Testis (tissue), 2 donors: ENCODE measurements around the gene C2CD4B.

Source experiments
- CTCF ChIP-seq, 3 experiments: fragments of 450-650 bp in 2 of 3; fragments of 200-600 bp in 1 of 3; sonication (generic) in 1 of 3; IDR thresholded peaks; one replicate each; pipeline ENCODE4 v1.5.1; 2016 to 2019; ENCODE audit warnings: antibody characterized with exemption in 3 of 3, mild to moderate bottlenecking in 2 of 3, moderate library complexity in 1 of 3
- POLR2A ChIP-seq: fragments of 450-650 bp; IDR thresholded peaks from one replicate; pipeline ENCODE4 v1.6.1; 2017; ENCODE audit warnings: antibody characterized with exemption, mild to moderate bottlenecking, moderate library complexity

- TF ChIP-seq CTCF (IDR thresholded peaks at IDR 0.05): no peak
- no peak for TF ChIP-seq POLR2A
Measured at GRCh38 chr15:62164014-62164395, 1.1 kb downstream of the C2CD4B start.
